GM12892 (cell line): ENCODE data around the gene RSPO1.

Source experiments
- POLR2A ChIP-seq: IDR thresholded peaks from 2 replicates; pipeline ENCODE4 v1.6.1; 2011; ENCODE audit warnings: low read depth, low read length, control low read depth
- POLR2AphosphoS5 ChIP-seq: IDR thresholded peaks from 2 replicates; pipeline ENCODE4 v1.6.1; 2011; ENCODE audit warnings: low read depth, low read length, control low read depth
- TAF1 ChIP-seq: IDR thresholded peaks from 2 replicates; pipeline ENCODE4 v1.6.1; 2011; ENCODE audit warnings: low read depth, mild to moderate bottlenecking, control low read depth, low read length, borderline replicate concordance

- TF ChIP-seq POLR2A = no peak
- no peak for TF ChIP-seq POLR2AphosphoS5
- TF ChIP-seq TAF1 = no peak
Measured at GRCh38 chr1:37667023-37667671, 32.5 kb upstream of the RSPO1 start.
